ENCODE data around the gene GRIP2. TPM values are rescaled to one million over a fixed set of nuclear protein-coding genes. Genes with fewer than 3 reads are reported as not detected.
"Not testable (repeated sequence)": the region's sequence is repeated elsewhere in the genome, so short reads cannot be mapped to it uniquely, and the experiment has no call there.

The GRIP2 gene
- total and polyA plus RNA-seq, 2 experiments from 2014 or later = 0.06 TPM; not detected in 1

- Histone ChIP-seq H3K27me3 (no peaks in the 10 kb centered on the region), H3K9me3 (ENCODE audit: low read depth) (no peaks in the 10 kb centered on the region), H3K4me3 (no peak overlapping the region), H3K27ac (no peak overlapping the region), H3K36me3 (no peaks in the 10 kb centered on the region), H3K4me1 (ENCODE audit: low read depth) (peaks cover 5% of the 10 kb centered on the region)
- no peak for TF ChIP-seq CTCF (IDR thresholded peaks at IDR 0.05; ENCODE audit: low read depth, low read length)
- no peak for DNase-seq (ENCODE audit: low read depth in 1 of 2, low spot score in 1 of 2)
Measured at GRCh38 chr3:14519406-14519805, 20.7 kb downstream of the GRIP2 start.

- DNase-seq (ENCODE audit: low read depth in 1 of 2, low spot score in 1 of 2) = no peak
- H3K4me1 ChIP-seq (ENCODE audit: low read depth) = peaks cover 5% of the 10 kb centered on the region
- no peak for TF ChIP-seq CTCF (IDR thresholded peaks at IDR 0.05; ENCODE audit: low read depth, low read length)
Measured at GRCh38 chr3:14518893-14519292, 21.2 kb downstream of the GRIP2 start.

GRCh38 chr3:14518432-14518802 is 21.7 kb downstream of the GRIP2 start:
- no peak for DNase-seq (ENCODE audit: low read depth in 1 of 2, low spot score in 1 of 2)
- TF ChIP-seq CTCF (IDR thresholded peaks at IDR 0.05; ENCODE audit: low read depth, low read length) = no peak
- H3K4me3 ChIP-seq = no peak overlapping the region
- H3K27me3 ChIP-seq = no peaks in the 10 kb centered on the region
- H3K9me3 ChIP-seq (ENCODE audit: low read depth) = no peaks in the 10 kb centered on the region
- no peaks in the 10 kb centered on the region for H3K36me3 ChIP-seq
- H3K4me1 ChIP-seq (ENCODE audit: low read depth) = peaks cover 5% of the 10 kb centered on the region
- H3K27ac ChIP-seq = no peak overlapping the region

More at GRCh38 chr3:14518893-14519292, 21.2 kb downstream of the GRIP2 start:
- Histone ChIP-seq H3K27me3 (no peaks in the 10 kb centered on the region), H3K36me3 (no peaks in the 10 kb centered on the region), H3K27ac (no peak overlapping the region), H3K9me3 (ENCODE audit: low read depth) (no peaks in the 10 kb centered on the region), H3K4me3 (no peak overlapping the region)

GRCh38 chr3:14517601-14518431 is 22.3 kb downstream of the GRIP2 start:
- Histone ChIP-seq H3K27me3 (no peaks in the 10 kb centered on the region), H3K9me3 (ENCODE audit: low read depth) (no peaks in the 10 kb centered on the region), H3K36me3 (no peaks in the 10 kb centered on the region), H3K4me1 (ENCODE audit: low read depth) (peaks cover 5% of the 10 kb centered on the region), H3K27ac (no peak overlapping the region), H3K4me3 (no peak overlapping the region)
- DNase-seq (ENCODE audit: low read depth in 1 of 2, low spot score in 1 of 2) = no peak
- TF ChIP-seq CTCF (IDR thresholded peaks at IDR 0.05; ENCODE audit: low read depth, low read length) = no peak

GRCh38 chr3:14516738-14517345 is 23.3 kb downstream of the GRIP2 start:
- Histone ChIP-seq H3K27me3 (no peaks in the 10 kb centered on the region), H3K4me1 (ENCODE audit: low read depth) (no peaks in the 10 kb centered on the region), H3K27ac (no peak overlapping the region), H3K36me3 (no peaks in the 10 kb centered on the region), H3K4me3 (no peak overlapping the region), H3K9me3 (ENCODE audit: low read depth) (no peaks in the 10 kb centered on the region)
- no peak for DNase-seq (ENCODE audit: low read depth in 1 of 2, low spot score in 1 of 2)
- TF ChIP-seq CTCF (IDR thresholded peaks at IDR 0.05; ENCODE audit: low read depth, low read length) = no peak

GRCh38 chr3:14515526-14515925 is 24.6 kb downstream of the GRIP2 start:
- not testable (repeated sequence) for H3K27ac ChIP-seq; H3K36me3 ChIP-seq; H3K9me3 ChIP-seq (ENCODE audit: low read depth); H3K4me1 ChIP-seq (ENCODE audit: low read depth); H3K4me3 ChIP-seq; DNase-seq (ENCODE audit: low read depth in 1 of 2, low spot score in 1 of 2); H3K27me3 ChIP-seq

All from cardiac muscle cell (in vitro differentiated cells and primary cell).